Epithelial cell of proximal tubule (primary cell): Measurements from ENCODE around the gene FNDC8. TPM values are rescaled to one million over a fixed set of nuclear protein-coding genes. Genes with fewer than 3 reads are reported as not detected.
A peak's percentile ranks its signal among the peaks of the same experiment; 100 is the strongest.

Experiments used
- DNase-seq: peaks from one replicate; pipeline ENCODE4 v3.0.0-alpha.2; 2011; ENCODE audit warnings: low read depth
- H3K4me3 ChIP-seq: 2 replicates; pipeline ENCODE4 v1.5.1; 2011; ENCODE audit warnings: low read depth, mild to moderate bottlenecking, low read length
- total RNA-seq: library from RNA; depleted of rRNA; stranded (reverse); fragments of >200 nt; gene quantifications from 2 replicates; pipeline ENCODE4 v1.2.3, GENCODE V29; 2015
- TF ChIP-seq, protein P1 (sequence below): conservative IDR thresholded peaks from 2 replicates; pipeline ENCODE4 v1.5.1; 2012; ENCODE audit warnings: low read depth, mild to moderate bottlenecking, low read length

The FNDC8 gene
- total RNA-seq, 1 donor from 2014 or later = not detected

DNA sequence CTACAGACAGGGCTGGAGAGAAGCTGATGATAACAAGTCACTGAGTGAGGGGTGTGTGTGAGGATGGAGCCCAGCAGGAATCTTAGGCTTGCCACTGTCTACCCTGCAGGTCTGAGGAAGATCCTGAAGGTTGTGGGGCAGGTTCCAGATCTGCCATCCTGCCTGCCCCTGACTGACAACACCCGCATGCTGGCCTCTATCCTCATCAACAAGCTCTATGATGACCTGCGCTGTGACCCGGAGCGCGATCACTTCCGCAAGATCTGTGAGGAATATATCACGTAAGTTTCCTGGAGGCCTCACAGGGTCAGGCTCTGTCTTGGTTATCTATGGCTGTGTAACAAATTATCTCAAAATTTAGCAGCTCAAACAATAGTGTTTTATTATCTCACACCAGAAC is 42.5 kb downstream of the FNDC8 start:
- no peak for DNase-seq
- no peak overlapping the region for H3K4me3 ChIP-seq
- TF ChIP-seq, protein P1, sequence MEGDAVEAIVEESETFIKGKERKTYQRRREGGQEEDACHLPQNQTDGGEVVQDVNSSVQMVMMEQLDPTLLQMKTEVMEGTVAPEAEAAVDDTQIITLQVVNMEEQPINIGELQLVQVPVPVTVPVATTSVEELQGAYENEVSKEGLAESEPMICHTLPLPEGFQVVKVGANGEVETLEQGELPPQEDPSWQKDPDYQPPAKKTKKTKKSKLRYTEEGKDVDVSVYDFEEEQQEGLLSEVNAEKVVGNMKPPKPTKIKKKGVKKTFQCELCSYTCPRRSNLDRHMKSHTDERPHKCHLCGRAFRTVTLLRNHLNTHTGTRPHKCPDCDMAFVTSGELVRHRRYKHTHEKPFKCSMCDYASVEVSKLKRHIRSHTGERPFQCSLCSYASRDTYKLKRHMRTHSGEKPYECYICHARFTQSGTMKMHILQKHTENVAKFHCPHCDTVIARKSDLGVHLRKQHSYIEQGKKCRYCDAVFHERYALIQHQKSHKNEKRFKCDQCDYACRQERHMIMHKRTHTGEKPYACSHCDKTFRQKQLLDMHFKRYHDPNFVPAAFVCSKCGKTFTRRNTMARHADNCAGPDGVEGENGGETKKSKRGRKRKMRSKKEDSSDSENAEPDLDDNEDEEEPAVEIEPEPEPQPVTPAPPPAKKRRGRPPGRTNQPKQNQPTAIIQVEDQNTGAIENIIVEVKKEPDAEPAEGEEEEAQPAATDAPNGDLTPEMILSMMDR = no peak

DNA sequence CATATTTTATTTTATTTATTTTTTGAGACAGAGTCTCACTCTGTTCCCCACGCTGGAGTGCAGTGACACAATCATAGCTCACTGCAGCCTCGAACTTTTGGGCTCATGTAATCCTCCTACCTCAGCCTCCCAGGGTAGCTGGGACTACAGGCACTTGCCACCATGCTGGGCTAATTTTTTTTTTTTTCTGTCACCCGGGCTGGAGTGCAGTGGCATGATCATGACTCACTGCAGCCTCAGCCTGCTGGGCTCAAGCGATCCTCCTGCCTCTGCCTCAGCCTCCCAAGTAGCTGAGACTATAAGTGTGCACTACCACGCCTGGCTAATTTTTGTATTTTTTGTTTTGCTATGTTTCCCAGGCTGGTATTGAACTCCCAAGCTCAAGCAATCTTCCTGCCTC is 43.3 kb downstream of the FNDC8 start:
- no peak for DNase-seq
- no peak overlapping the region for H3K4me3 ChIP-seq
- TF ChIP-seq, protein P1 = no peak

DNA sequence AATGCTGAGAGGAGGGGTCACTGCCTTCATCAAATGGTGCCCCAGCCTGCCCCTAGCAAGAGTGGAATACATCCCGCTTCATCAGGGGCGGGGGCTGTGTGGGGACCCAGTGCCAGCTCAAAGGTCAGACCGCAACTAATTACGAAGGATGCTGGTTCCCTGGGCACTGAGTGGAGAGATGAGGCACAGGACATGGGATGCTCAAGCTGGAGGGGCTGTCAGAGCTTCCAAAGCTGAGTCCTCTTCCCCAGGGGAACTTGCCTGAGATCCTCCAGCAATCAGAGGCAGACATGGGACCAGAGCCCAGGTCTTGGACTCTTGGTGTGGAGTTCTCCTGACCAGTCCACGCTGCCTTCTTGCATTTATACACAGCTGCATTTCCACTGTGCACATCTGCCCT is 45.1 kb downstream of the FNDC8 start:
- TF ChIP-seq, protein P1 = no peak
- no peak for DNase-seq
- no peak overlapping the region for H3K4me3 ChIP-seq

DNA sequence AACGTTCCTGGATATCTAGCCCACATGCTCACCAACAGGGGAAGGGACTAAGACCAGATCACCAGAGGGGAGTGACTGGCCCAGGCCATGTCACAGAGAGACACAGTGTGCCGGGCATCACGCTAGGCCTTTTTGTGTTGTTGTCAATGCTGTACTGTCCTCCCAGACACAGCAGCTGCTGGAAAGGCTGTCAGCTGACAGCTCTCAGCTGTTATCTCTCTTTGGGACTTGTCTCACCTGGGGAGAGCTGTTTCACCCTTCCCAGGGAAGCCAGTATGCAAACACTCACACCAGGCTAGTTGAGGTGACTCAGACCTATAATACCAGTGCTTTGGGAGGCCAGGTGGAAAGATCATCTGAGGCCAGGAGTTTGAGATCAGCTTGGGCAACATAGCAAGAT is 45.6 kb downstream of the FNDC8 start:
- no peak overlapping the region for H3K4me3 ChIP-seq
- no peak for DNase-seq
- TF ChIP-seq, protein P1 = no peak

DNA sequence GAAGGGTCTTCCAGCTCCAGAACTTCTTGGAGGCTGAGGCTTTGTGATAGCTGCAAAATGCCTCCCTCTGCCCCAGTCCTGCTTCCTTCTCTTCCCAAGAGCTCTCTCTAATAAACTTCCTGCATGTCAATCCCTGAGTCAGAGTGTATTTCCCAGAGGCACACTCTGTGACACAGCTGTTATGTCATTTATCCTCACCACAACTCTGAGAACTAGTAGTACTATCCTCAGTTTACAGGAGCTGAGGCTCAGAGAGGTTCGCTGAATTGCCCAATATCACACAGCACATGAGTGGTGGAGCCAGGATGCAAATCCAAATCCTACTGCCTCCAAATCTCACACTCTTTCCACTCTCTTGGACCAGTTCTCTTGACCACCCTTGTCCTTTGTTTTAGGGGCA is 46.3 kb downstream of the FNDC8 start:
- no peak for DNase-seq
- no peak overlapping the region for H3K4me3 ChIP-seq
- TF ChIP-seq, protein P1 = no peak

DNA sequence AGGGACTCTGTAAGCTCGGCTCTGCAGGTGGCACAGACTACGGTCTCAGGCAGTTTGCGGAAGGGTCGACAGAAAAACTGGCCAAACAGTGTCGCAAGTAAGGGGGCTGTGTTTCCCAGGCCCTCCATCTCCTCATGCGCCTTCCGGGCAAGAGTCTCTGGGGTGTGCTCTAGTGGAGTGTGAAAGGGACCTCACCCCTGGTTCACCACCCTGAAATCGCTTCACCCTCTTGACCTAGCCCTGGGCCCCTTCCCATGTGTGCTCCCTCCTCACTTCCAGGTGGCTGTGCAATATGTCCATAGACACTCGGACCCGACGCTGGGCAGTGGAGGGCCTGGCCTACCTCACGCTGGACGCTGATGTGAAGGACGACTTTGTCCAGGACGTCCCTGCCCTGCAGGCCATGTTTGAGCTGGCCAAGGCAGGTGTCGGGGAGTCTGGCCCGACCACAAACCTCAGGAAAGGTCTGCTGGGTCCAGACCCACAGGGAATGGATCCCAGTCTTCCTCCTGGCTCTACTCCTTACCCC is 48.5 kb downstream of the FNDC8 start:
- H3K4me3 ChIP-seq = no peak overlapping the region
- no peak for DNase-seq
- TF ChIP-seq, protein P1 = no peak

DNA sequence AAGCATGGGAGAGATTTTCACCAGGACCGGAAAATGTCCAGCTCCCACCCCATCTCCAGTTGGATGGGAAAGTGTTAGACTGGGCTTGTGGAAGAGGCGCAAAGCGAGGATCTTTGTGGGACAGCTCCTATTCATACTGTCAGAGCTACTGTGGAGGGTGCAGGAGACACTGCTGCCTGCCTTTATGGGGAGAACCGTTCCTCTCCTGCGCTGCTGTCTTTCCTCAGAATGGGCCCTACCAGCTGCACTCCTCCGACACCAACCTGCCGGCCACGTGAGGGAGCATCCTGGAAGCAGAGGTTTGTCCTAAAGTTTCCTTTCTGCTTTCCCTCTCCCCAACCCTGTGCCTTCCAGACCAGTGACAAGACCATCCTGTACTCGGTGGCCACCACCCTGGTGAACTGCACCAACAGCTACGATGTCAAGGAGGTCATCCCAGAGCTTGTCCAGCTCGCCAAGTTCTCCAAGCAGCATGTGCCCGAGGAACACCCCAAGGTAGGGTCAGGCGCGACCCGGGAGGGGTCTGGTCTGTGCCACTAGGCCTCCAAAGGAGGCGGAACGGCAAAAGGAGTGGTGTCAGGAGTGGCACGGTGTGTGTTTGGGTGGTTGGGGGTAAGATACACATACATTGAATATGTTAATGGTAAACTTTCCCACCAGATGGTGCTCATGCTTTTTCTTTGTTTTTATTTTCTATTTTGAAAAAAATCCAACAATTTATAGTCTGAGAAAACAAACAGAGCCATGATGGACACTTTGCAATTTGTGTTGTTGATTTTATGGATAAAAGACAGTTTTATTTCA is 49.8 kb downstream of the FNDC8 start:
- H3K4me3 ChIP-seq = no peak overlapping the region
- TF ChIP-seq, protein P1 = peak; percentile 37
- DNase-seq = no peak
